Left cardiac atrium (tissue), 4 donors: ENCODE results near the gene FXYD2. TPM values are rescaled to one million over a fixed set of nuclear protein-coding genes. Genes with fewer than 3 reads are reported as not detected.

Experiments used
- ATAC-seq, 2 donors: fragments of 200-7000 bp; cut with Tn5 transposase; one replicate each; pipeline ENCODE4 v1.9.1; 2020; ENCODE audit warnings: mild to moderate bottlenecking in 2 of 2, moderate library complexity in 2 of 2
- DNase-seq: peaks from one replicate; pipeline ENCODE4 v3.0.0-alpha.2; 2020
- intact Hi-C, 2 donors: fragments of 100-400 bp; cut with DNase I; formaldehyde crosslinking; loops; one replicate each; pipeline versions ENCODE4 v1.14.1 to v1.15.1; 2022 to 2023
- total RNA-seq, 2 donors: library from RNA; stranded (reverse); fragmentation: NEBNext Ultra II Directional; extraction: Animal tissue kit (Norgen Biotek cat#: 25700); gene quantifications; one replicate each; pipeline ENCODE4 v1.2.1, GENCODE V29; 2021
- donor health status: DM: no; HTN: yes; CAD: no.
- donor health status: DM: no; HTN: yes; CAD: no; lungs with severe emphysema.
- donor health status: DM: yes; HTN: yes; CAD: no.
- donor health status: Dilated cardiomyopathy.

FXYD2 gene
- total RNA-seq, 2 donors from 2014 or later = 1.6 to 1.9 TPM

GRCh38 chr11:117859488-117860112, 35.1 kb upstream of the FXYD2 start:
- intact Hi-C loops = no loop called here
- ATAC-seq (no peak), DNase-seq (no peak)

- no peak for ATAC-seq
- intact Hi-C loops = no loop called here
- no peak for DNase-seq
Observed at GRCh38 chr11:117859061-117859460, 34.5 kb upstream of the FXYD2 start.

- intact Hi-C loops = no loop called here
- DNase-seq (no peak), ATAC-seq (no peak)
Observed at GRCh38 chr11:117857734-117858414, 33.3 kb upstream of the FXYD2 start.

DNA sequence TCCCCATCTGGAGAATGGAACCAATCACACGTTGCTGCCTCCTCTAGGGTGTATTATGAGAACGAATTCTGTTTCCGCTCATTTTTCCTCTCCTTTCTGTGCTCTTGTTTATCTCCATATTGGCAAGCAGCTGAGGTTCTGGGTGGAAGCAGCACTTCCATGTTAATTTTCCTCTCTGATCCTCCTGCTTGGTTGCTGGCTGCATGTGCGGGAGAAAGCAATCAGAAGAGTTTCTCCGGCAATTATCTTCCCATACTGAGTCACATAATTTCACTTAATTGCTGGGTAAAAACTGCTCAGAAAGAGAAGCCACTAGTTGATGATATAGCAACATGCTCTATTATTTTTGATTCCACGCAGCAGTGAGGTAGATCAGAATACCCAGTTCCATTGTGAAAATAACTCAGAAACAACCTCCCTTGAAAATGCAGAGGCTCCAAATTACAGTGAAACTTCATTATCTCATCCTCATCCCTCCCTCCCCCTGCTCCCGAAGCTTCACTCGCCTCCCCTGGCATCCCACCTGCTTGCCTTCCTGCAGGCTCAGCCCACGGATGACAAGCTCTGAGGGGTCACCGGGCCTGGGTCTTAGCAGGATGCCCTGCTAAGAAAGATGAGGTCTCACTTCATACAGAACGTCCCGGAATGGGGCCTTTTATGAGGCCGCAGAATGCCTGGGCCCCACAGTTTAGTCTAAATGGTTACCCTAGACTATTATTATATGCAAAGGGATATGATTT, 31.5 kb upstream of the FXYD2 start:
- intact Hi-C loops = no loop called here
- ATAC-seq = no peak
- no peak for DNase-seq

DNA sequence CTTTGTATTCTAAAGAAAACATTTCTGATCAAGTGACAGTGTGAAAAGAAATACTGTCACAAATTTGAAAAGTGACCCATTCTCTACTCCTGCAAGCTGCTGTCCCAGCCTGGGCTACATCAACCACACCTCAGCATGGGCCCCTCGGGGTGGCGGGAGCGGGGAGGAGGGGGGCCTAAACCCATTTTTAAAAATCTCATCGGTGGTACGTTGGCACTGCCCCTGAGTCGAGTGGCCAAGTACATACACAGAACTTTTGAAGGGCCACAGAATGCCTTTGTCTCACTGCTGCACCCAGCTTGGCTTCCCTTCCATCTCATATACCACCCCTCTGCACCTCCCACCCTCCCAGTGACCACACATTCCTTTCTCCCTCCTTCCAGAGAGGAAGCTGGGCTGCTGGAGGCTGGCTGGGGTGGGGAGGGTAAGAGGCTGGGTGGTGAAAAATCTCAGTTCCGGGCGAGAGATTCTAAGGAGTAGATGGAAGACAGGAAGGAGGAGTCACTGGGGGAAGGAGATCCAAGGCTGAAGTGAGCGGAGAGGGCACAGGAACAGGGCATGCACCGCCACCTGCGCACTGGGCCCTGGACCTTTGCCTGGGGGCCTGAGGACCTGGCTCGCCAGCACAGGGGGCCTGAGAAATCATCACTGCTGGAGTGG, 30.8 kb upstream of the FXYD2 start:
- no peak for DNase-seq
- intact Hi-C loops = no loop called here
- ATAC-seq = no peak

GRCh38 chr11:117852309-117852708, 27.8 kb upstream of the FXYD2 start:
- no peak for ATAC-seq
- DNase-seq = no peak
- intact Hi-C loops = no loop called here

GRCh38 chr11:117851852-117852251, 27.3 kb upstream of the FXYD2 start:
- DNase-seq (peak; percentile 20), ATAC-seq (peak in 1 of 2 donors; percentile 61)
- intact Hi-C loops = no loop called here

DNA sequence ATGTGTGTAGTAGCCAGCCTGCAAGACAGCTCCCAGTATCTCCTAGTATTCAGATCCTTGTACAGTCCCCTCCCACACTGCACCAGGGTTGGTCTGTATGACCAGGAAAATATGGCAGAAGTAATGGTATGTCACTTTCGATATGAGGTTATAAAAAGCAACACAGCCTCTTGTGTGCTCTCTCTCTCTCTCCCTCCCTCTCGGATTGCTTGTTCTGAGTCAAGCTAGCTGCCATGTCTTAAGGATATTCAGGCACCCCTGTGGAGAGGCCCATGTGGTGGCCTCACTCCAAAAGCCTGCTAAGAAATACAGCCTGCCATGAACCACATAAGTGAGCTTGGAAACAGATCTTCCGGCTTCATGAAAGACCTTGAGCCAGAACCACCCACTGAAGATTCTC, 26.6 kb upstream of the FXYD2 start:
- no peak for DNase-seq
- ATAC-seq = peak; percentile 41 to 53
- intact Hi-C loops = no loop called here

- intact Hi-C loops = loop anchor here in 1 of 2 donors (10.0 kb wide), 1 partner anchor 205 kb away; no protein-coding TSS in a partner anchor
- ATAC-seq = no peak
- DNase-seq = no peak
Observed at GRCh38 chr11:117849781-117850414, 25.4 kb upstream of the FXYD2 start.

GRCh38 chr11:117843666-117844484, 19.3 kb upstream of the FXYD2 start:
- intact Hi-C loops = loop anchor here (1.0 to 10.0 kb wide), 5 partner anchors 63 to 211 kb away; no protein-coding TSS in a partner anchor
- ATAC-seq (peak; percentile 66 to 71), DNase-seq (peak; percentile 82)

DNA sequence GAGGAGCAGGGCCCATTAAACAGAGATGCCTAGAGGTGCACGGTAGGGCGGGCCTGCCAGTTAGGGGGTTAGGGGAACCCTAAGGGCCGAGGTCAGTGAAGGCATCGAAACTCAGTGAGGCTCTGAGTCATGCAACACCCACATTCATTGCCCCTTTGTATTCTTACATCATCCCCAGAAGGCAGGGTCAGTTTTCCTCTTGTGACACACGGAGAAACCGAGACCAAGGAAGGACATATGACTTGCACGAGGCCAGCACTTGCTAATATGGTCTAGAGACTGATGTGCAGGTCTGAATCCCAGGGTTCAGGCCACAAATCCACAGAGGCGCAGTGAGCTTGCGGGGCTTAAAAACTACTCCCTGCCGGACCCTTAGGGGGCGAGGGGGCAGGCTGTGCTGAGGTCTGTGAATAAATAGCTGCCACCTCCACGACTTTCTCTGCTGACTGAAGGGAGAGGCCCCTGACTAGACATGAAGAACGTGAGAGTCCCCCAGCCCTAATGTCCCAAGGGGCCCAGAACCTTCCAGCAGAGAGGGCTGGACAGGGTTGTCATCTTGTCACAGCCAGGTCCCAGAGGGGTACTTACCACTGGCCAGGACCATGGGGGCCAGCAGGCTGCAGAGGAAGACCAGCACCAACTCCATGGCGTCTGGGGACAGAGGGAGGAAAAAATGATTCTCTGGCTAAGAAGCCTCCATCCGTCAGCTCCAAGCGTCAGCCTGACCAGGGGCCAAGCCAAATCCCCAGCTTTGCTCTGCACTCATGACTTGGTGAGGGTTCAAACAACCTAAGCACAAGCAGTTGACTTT, 17.8 kb upstream of the FXYD2 start:
- DNase-seq (peak; percentile 29), ATAC-seq (peak; percentile 29 to 48)
- intact Hi-C loops = loop anchor here (2.0 to 10.0 kb wide), 4 partner anchors 65 to 212 kb away; no protein-coding TSS in a partner anchor

GRCh38 chr11:117841551-117842031, 17.0 kb upstream of the FXYD2 start:
- intact Hi-C loops = loop anchor here (2.0 to 10.0 kb wide), 4 partner anchors 66 to 213 kb away; no protein-coding TSS in a partner anchor
- peak in 1 of 2 donors; percentile 12 for ATAC-seq
- DNase-seq = peak; percentile 10

GRCh38 chr11:117840881-117841550, 16.5 kb upstream of the FXYD2 start:
- ATAC-seq = no peak
- intact Hi-C loops = loop anchor here (5.0 to 10.0 kb wide), 3 partner anchors 66 to 214 kb away; no protein-coding TSS in a partner anchor
- DNase-seq = no peak

DNA sequence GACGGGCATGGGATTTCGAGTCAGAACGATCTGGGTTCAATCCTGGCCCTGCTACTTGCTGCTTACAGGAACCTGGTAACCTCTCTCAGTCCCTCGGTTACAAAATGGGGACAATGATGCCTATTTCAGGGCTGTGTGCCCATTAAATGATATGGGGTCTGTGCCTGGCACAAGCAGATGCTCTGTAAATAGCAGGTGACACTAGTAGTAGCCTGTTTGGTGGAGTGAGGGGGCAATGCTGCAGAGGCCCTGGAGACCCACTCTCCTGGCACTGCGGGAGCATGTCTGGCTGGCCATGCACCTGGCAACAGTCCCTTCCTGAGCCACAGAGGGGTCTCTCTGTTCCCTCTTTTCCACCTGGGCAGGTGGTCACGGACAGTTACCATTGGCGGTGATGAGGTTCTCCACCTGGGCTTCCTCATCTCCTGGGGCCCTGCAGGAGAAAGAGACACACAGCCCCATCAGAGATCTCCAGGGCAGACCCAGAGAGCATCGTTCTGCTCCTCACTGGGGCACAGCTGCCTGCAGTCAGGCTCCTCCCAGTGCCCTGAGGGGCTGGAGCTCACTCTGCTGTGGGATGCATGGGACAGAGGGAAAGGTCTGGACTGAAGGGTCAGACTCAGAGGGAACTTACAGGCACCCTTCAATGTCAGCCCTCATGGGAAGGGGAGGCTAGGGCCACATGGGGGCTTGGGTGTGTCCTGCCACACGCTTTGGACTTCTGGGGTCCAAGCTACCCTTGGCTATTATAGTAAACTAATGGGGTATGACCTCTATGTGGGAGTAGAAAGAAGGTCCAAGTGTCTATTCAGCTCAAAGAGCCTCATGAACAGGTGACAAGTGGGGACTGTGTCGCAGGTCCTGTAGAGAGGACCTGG, 15.6 kb upstream of the FXYD2 start:
- intact Hi-C loops = loop anchor here (5.0 to 10.0 kb wide), 3 partner anchors 67 to 215 kb away; no protein-coding TSS in a partner anchor
- DNase-seq = peak; percentile 10

GRCh38 chr11:117839380-117839881, 14.9 kb upstream of the FXYD2 start:
- DNase-seq (peak; percentile 12), ATAC-seq (no peak)
- intact Hi-C loops = no loop called here

More for the DNA sequence above, 15.6 kb upstream of the FXYD2 start:
- ATAC-seq = no peak
